ENCODE results near the gene FGFR3.

FGFR3 gene

DNA sequence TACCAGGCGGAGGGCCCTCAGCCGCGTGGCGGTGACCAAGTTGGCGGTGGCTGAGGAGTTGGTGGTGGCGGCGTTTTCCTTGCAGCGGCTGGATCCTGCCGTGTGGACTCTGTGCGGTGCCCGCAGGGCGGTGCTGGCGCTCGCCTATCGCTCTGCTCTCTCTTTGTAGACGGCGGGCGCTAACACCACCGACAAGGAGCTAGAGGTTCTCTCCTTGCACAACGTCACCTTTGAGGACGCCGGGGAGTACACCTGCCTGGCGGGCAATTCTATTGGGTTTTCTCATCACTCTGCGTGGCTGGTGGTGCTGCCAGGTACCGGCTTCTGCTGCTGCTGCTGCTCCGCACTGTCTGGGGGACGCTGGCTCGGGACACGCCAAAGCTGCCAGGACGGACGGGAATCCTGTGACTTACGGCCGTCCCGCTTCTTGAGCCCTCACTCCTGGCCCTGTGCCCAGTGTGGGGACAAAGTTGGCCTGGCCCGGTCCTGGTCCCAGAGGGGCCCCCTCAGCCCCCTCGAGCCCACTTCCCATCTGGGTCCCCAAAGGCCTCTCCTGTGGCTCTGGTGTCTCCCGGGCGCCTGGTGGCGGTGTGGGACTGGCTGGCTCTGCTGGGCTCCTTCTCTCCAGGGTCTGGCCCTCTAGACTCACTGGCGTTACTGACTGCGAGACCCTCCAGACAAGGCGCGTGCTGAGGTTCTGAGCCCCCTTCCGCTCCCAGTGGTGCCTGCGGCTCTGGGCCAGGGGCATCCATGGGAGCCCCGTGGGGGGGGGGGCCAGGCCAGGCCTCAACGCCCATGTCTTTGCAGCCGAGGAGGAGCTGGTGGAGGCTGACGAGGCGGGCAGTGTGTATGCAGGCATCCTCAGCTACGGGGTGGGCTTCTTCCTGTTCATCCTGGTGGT, 10.7 kb downstream of the FGFR3 start:
- no peak for DNase-seq

DNA sequence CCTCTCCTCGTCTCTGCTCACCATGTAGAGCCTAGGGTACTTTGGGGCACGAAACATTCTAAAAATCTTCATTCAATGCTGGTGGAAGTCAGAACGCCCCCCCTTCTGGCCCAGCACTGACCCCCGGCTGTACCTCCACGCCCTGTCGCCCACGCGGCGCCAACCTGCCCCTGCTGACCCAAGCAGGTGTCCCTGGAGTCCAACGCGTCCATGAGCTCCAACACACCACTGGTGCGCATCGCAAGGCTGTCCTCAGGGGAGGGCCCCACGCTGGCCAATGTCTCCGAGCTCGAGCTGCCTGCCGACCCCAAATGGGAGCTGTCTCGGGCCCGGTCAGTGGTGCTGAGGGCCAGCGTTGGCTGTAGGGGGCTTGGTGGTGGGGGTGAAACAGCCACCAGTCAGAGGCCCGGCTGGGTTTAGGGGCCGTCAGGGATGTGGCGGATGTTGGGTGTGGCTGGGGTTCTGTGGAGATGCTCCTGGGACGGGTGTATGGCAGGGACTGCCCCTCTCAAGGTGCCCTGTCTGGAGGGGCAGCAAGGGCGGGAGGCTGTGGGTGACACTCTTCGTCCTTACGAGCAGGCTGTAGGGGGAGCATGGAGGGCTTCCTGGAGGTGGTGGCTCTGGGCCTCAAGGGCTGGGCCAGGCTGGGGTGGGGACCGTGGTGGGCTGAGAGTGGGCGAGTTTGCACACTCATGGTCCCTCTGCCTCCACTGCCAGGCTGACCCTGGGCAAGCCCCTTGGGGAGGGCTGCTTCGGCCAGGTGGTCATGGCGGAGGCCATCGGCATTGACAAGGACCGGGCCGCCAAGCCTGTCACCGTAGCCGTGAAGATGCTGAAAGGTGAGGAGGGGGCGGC, 11.8 kb downstream of the FGFR3 start:
- DNase-seq = no peak

DNA sequence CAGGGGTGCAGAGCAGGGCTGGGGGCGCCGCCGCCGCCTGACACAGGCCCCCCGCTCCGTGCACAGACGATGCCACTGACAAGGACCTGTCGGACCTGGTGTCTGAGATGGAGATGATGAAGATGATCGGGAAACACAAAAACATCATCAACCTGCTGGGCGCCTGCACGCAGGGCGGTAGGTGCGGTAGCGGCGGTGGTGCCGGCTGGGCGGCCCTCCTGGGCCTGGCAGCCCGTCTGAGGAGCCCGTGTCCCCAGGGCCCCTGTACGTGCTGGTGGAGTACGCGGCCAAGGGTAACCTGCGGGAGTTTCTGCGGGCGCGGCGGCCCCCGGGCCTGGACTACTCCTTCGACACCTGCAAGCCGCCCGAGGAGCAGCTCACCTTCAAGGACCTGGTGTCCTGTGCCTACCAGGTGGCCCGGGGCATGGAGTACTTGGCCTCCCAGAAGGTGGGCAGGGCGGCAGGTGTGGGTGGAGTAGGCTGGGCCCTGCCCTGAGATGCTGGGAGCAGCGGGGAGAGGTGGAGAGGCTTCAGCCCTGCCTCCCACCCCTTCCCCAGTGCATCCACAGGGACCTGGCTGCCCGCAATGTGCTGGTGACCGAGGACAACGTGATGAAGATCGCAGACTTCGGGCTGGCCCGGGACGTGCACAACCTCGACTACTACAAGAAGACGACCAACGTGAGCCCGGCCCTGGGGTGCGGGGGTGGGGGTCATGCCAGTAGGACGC, 12.6 kb downstream of the FGFR3 start:
- no peak for DNase-seq

DNA sequence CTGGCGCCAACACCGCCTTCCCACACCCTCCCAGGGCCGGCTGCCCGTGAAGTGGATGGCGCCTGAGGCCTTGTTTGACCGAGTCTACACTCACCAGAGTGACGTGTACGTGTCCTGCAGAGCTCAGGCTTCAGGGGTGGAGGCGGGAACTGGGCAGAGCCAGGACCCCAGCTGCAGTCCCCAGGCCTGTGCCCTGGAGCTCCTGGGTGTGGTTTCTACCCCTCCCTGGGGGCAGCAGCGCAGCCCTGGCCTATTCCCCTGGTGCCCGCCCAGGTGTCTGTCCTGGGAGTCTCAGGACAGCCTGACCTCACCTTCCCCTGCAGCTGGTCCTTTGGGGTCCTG, 13.1 kb downstream of the FGFR3 start:
- no peak for DNase-seq

DNA sequence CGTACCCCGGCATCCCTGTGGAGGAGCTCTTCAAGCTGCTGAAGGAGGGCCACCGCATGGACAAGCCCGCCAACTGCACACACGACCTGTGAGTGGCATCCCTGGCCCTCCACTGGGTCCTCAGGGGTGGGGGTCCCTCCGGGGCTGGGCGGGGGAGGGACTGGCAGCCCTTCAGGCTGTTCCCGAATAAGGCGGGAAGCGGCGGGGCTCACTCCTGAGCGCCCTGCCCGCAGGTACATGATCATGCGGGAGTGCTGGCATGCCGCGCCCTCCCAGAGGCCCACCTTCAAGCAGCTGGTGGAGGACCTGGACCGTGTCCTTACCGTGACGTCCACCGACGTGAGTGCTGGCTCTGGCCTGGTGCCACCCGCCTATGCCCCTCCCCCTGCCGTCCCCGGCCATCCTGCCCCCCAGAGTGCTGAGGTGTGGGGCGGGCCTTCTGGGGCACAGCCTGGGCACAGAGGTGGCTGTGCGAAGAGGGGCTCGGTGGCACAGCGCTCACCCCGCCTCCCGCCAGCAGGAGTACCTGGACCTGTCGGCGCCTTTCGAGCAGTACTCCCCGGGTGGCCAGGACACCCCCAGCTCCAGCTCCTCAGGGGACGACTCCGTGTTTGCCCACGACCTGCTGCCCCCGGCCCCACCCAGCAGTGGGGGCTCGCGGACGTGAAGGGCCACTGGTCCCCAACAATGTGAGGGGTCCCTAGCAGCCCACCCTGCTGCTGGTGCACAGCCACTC, 13.7 kb downstream of the FGFR3 start:
- DNase-seq = no peak

DNA sequence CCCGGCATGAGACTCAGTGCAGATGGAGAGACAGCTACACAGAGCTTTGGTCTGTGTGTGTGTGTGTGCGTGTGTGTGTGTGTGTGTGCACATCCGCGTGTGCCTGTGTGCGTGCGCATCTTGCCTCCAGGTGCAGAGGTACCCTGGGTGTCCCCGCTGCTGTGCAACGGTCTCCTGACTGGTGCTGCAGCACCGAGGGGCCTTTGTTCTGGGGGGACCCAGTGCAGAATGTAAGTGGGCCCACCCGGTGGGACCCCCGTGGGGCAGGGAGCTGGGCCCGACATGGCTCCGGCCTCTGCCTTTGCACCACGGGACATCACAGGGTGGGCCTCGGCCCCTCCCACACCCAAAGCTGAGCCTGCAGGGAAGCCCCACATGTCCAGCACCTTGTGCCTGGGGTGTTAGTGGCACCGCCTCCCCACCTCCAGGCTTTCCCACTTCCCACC, 14.3 kb downstream of the FGFR3 start:
- no peak for DNase-seq

DNA sequence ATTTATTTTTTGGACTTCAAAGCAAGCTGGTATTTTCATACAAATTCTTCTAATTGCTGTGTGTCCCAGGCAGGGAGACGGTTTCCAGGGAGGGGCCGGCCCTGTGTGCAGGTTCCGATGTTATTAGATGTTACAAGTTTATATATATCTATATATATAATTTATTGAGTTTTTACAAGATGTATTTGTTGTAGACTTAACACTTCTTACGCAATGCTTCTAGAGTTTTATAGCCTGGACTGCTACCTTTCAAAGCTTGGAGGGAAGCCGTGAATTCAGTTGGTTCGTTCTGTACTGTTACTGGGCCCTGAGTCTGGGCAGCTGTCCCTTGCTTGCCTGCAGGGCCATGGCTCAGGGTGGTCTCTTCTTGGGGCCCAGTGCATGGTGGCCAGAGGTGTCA, 15.3 kb downstream of the FGFR3 start:
- no peak for DNase-seq

DNA sequence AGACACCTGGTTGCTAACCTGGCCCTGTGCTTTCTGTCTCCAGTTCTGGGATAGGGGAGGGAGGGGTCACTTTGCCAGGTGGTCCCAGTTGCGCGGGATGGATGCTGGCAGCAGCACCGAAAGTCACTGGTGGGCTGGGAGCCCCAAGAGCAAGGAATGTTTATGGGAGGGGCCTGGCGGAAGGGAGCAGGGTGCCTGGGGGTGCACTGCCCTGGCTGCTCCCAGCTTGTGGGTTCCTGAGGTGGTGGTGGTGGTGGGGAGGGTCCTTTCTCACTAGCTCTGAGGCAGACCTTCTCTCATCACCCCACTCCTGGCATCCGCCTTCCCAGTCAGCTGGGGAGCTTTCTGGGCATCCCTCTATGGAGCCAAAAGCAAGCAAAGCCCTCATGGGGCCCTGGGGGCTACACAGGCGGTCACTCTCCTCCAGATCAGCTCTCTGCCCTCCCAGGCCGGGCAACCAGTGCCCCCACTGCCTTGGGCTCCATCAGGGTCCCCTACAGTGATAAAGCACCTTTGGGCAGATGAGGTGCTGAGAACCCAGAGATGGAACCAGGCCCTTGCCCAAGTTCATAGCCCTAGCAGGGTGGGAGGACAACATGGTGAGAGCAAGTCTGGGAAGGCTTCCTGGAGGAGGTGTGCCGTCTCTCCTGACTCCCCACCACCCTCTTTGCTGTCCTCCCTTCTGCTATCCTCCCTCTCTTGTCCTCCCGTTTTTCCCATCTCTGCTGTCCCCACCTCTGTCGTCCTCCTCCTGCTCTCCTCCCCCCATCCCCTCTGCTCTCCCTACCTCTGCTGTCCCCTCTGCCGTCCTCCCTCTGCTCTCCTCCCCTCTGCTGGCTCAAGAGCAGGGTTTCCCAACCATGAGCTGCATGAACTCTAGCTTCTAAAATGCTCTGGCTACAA, 16.0 kb downstream of the FGFR3 start:
- DNase-seq = no peak

DNA sequence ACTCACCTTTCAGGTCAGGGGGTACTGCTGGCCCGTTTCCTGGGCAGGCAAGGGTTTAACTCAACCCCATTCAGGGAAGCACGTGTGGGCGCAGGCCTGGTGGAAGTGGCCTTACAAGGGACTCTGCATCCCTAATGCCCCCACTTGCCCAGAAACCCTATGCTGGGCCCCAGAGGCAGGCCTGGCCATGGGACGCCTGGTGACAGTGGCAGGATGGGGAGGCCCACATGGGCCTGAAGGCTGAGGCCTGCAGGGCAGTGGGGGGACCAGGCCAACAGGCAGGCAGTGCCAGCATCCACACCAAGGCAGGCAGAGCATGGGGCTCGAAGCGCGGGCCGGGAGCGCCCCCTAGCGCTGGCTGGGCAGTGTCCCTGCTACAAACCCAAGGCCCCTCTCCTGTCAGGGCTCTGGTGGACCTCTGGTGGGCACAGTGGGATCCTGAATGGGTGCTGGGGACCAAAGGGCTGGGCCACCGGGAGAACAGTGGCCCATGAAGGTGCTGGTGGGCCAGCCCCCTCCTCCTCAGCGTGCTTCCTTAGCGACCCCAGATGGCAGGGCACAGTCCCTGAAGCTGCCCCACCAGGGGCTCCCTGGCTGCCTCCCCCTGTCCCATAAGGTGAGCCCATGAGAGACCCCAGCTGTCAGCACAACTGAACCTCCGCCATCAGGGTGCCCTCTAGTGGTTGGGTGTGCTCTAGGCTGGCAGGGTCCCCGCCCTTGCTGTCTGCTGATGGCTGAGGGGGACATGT, 16.8 kb downstream of the FGFR3 start:
- DNase-seq = peak; percentile 87

DNA sequence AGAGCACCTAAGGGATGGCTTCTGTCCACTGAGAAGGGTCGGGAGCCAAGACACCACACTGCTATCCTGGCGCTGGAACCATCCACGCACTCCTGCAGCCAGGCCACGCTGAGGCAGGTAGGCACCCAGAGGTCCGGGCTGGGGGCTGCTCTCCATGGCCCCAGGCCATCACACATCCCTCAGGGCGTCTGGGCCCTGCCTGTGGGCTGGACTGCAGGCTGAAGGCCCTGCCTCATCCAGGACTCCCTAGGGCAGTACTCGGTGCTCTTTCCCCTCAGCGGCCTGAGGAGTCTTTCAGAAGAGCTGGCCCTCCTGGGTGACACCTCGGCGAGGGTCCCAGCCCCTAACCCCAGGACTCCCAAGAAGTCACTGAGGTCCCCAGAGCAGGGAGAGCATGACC, 17.7 kb downstream of the FGFR3 start:
- no peak for DNase-seq

DNA sequence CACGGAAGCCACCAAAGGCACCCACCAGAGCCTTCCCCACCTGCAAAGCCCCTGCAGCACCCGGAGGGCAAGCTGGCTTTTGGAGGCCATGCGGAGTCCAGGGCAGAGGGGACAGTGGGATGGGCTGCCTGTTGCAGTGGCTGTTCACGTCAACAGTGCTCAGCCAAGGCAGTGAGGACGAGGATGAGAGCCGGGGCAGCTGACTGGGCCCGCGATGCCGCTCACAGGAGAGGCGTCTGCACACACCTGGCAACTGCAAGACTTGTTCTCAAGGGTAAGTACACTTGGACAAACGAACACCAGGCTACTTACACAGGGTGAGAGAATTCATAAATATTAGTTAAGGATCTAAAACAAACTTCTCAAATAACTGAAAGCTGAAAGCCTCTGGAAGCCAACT, 19.6 kb downstream of the FGFR3 start:
- DNase-seq = no peak

DNA sequence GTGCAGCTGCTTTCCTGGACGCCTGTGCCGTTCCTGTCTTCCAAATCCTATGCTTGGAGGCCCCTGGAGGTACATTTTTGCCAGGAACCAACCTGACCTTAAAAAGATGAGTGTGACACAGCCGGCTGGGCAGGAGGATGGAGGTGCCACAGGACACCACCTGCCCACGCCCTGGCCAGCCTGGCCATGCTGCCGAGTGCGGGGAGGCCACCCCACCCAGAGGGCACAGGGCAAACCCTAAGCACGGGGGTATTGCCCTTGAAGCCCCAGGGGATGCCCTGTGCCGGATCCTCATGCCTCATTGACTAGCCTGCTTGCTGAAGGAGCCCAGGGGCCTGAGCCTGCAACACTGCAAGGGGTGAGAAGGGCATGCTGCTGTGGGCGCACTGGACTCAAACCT, 20.1 kb downstream of the FGFR3 start:
- DNase-seq = no peak

DNA sequence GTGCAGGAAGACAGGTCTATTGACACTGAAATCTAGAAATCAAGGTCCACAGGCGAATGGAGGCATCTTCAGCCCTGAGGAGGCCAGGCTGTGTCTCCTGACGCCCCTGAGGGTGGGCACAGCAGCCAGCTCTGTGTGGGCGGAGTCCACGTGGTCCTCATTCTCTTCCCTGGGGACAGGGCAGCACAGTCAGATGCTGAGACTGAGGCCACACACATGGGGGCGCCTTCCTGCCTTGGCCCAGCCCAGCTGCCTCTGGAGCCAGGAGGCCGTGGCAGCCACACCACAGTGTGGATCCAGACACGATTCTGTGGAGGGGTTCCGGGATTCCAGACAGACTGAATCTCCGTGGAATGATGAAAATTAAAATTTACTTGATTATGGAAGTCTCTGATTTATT, 20.8 kb downstream of the FGFR3 start:
- DNase-seq = no peak

DNA sequence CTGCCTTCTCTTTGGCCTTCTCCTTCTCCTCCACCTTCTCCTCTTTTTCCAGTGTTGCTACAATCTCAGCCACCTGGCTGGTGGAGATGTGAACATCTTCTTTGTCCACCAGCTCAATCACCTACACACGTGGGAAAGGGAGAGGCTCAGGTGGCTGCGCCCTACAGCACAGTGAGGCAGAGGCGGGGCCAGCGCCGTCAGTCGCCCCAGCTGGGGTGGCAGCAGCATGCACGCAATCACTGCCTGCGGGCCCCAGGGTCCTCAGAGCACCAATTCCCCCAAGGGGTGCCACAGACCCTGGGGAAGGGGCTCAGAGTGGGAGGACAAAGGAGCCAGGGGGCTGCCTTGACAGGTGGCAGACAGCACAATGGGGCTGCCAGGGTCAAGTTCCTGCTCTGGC, 21.4 kb downstream of the FGFR3 start:
- no peak for DNase-seq

DNA sequence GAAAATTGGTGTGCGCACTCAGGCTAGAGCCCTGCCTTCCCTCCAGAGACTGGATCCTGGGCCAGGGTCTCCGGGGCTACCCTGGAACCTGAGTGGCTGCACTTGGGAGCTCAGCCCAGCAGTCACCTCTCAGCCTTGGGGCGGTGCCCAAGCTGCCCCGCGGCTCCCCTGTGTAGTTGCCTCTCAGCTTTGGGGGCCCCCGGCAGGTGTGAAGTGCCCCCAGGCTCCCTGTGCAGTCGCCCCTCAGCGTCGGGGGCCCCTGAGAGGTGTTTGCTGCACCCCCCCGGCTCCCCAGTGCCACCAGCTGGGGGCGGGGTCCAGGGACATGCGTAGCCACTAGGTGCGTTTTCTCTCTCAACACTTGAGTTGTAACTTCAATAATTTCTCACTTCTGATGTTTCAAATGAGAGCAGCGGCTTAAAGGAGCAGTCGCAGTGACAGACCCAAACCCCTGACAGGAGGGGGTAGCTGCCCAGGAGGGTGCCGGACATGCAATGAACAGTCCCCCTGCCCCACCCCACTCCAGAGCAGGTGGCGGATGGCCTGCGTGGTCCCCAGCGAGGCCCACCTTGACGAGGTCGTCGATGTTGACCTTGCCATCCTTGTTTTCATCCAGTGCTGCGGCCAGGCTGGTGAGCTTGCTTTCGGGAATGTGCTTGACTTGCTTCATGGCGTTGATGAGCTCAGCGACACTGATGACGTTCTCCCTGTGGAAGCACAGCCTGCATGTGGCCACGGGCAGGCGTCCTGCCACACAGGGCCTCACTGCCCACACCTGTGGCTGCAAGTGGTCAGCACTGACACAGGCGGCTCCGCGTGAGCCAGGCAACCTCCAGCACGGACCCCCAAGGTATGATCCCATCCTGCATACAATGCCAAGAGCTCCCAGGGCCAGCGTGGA, 22.3 kb downstream of the FGFR3 start:
- DNase-seq = no peak

DNA sequence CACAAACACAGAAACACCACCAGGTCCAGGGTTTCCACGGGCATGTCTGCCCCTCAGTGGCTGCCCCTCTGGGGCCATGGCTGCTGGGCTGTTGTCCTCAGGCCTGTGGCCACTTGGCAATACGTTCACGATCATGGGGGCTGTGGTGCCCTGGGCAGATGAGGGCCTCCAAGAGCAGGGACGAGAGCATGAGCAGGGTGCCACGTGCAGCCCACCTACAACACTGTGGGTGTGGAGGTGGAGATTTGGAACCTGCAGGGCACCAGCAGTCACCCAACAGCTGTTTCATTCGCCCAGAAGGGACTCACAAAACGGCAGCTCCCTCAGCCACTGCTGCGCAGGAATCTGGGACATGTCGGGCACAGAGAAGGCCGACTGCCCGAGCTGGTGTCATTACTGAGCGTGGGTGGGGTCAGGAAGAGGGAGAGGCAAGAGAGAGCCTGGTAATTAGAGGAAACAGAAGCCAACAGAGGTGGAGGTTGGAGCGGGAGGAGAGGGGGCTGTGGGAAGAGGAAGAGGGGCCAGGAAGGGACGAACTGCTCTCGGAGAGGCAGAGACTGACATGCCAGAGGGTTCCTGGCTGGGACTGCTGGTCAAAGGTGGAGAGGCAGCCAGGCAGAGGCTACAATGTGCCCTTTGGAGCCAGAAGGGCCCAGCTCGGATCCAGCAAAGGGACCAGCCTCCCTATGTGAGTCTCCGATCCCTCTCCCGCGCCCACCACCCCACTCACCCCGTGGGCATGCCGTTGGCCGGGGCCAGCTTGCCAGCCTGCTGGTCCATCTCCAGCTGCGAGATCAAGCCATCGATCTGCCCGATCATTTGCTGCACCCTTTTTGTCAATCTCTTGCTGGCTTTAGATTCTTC, 23.1 kb downstream of the FGFR3 start:
- no peak for DNase-seq

DNA sequence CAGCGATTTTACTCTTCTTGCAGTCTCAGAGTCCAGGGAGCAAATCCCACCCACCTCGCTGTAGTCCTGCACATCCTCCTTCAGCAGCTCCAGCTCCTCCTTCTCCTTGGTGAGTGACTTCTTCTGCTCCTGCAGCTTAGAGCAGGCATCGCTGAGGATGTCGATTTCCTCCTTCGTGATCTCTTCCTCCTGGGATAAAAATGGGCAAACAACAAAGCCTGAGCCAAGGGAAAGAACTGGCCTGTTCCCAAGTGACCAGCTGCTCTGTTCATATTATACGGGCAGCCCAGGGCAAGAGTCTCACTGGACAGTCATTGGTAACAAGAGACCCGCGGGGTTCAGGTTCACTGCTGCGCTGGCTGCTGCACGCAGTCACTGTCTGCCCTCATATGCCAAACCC, 26.2 kb downstream of the FGFR3 start:
- no peak for DNase-seq

DNA sequence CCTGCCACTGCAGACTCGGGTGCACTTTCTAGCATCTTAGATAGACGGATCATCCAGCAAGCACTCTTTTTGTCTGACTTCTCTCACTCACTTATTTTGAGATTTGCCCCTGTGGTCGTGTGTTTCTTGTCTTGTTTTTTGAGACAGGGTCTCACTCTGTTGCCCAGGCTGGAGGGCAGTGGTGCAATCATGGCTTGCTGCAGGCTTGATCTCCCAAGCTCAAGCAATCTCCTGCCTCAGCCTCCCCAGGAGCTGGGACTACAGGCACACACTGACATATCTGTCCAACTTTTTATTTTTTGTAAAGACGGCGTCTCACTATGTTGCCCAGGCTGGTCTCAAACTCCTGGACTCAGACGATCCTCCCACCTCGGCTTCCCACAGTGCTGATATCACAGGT, 26.7 kb downstream of the FGFR3 start:
- no peak for DNase-seq

Data from femur (tissue), 1 donor.